HG03135 (cell line): ENCODE results near the gene SIGLEC7.
"Not testable (repeated sequence)": the region's sequence is repeated elsewhere in the genome, so short reads cannot be mapped to it uniquely, and the experiment has no call there.

Source experiments
- ATAC-seq: cut with Tn5 transposase; IDR thresholded peaks from one replicate; pipeline ENCODE4 v1.9.1; 2021; ENCODE audit warnings: mild to moderate bottlenecking, moderate library complexity; ENCODE audit not compliant: unreplicated experiment

Gene SIGLEC7

DNA sequence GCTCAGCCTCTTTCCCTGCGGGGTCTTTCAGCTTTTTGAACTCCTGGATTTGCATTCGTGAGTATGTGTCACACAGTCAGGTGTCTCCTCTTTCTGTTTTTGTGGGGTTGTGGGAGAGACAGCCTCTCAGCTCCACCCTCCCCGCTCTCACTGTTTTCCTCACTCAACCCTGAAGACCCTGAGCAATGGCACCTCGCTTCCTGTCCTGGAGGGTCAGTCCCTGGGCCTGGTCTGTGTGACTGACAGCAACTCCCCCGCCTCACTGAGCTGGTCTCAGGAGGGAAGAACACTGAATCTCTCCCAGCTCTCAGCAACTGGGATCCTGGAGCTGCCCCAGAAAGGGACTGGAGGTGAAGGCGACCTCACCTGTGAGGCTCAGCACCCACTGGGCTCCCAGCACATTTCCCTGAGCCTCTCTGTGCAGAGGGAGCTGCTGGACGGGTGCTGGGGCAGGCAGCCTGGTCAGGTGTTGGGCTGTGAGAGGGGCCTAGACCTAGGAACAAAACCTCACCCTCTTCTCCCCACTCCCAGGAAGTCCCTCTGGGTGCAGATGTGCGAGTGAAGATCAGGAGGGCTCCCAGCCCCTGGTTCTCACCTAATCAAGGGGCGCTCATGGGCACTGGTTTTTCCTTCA, 4.2 kb upstream of the SIGLEC7 start:
- ATAC-seq: no peak

DNA sequence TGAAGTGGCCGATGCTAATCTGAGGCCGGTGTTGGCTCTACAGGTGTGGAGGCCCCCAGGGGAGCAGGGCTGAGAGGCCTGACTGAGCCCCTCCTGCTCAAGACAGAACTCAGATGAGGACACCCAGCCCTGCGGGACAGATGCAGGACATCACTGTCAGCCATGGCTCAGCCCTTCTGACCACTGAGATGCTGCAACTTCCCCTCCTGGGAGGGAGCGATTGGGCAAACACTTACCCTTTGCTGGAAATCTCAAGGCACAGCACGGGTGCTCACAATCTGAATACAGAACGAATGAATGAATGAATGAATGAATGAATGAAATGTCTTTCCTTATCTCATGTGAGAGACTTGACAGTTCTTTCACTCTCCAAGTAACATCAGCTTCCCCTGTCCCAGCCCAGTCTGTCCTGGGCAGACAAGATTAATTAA, 3.5 kb upstream of the SIGLEC7 start:
- no peak for ATAC-seq

DNA sequence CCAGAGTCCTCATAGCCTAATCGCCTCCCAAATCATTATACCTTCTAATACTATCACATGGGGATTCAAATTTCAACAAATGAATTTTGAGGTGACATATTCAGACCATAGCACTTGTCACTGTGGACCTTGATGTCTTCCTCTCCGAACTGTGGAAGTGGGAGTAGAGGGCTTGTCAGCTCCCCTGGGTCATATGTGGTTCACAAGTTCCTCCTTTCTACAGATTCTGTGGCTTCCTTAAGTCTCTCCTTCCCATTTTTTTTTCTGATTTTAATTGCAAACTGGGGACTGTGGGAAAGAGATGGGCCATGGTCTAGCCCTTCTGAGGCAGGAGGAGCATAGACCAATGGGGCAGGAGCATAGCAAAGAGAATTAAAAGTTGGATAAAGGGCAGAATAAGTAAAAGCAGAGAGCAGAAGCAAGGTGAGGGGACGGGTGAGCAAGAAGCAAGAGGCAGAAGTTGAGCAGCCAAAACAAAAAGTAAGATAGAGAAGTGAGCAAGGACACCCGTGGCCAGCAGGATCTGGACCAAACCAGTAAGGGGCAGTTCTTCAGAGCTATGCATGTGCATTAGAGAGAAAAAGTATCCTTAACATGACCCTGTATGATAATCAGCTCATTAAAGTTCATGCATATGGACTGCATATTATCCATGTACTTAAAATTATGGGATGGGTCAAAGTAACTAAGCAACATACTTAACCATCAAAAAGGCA, 2.6 kb upstream of the SIGLEC7 start:
- ATAC-seq: no peak

DNA sequence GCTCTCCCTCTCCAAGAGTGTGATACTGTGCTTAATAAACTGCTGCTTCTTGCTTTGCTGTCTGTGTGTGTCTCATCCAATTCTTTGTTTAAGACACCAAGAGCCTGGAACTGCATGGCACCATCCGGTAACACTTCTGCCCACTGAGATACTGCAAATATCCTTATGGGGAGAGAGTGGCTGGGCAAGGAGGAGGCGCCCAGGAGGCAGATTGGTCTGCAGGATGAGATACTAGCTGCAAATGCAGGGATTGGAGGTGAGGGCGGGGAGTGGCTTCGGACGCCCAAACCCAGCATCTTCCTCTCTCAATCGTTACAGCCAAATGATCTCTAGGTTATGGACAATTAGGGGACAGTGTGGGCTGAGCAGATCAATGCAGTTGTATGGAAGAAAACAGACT, 1.7 kb upstream of the SIGLEC7 start:
- no peak for ATAC-seq

DNA sequence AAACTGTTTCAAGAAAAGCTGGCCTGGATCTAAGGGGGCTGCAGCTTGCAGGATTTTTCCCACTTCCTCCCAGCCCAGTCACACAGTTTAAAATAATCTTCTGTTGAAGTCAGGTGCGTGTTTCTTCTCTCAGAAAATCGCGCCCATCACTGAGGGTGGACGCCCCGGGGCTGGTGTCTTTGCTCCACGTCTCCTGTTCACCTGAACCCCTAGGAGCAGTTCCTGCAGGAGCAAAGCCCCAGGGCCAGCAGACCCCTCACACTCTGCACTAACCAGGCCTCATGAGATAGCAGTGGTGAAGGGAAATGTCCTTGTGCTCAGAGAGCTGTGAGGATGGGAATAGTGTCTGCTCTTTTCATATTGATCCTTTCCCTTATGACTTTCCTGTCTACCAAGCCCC, 920 bp upstream of the SIGLEC7 start:
- ATAC-seq: no peak

DNA sequence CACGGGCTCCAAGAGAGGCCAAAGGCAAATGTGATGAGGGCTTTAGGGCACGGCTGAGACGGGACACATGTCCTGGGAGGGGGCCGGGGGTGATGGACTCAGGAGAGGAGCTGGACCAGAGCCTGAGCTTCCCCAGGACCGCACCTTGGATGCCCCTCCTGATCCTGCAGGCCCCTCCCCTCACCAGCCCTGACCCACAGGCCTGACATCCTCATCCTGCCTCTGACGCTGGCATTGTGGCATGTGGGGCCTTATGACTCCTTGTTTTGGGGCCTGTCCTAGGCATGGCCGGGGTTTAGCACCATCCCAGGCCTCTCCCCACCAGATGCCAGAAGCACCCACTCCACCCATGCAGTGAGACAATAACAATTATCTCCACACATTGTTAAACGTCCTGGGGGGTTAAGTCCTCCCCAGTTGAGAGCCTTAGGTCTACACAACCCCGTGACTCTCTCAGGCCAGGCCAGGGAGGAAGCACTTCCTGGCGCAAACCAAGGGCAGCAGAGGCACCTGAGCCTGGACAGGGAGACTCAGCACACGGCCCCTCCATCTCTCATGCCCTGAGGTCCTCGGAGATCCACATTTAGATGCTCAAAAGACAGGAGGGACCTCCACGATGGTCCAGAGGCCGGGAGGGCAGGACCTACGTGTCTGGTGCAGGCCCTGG, 841 bp downstream of the SIGLEC7 start:
- not testable (repeated sequence) for ATAC-seq

DNA sequence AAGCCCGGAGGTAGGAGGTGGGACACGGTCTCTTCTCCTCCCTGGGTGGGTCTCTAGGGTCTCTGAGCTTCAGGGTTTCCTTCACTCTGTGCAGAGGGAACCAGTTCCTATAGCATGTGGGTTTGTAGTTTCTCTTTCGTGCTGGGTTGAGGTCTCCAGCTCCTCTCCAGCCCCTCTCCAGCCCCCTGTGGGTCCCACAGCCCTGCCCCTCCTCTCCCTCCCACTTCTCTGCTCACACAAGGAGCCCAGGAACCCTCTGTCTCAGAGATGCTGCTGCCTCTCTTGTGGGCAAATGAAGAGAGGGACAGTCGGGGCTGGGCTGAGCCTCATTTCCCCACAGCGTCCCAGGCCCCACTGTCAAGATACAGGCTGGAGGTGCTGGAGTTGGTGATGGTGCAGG, 1.4 kb downstream of the SIGLEC7 start:
- ATAC-seq: no peak

DNA sequence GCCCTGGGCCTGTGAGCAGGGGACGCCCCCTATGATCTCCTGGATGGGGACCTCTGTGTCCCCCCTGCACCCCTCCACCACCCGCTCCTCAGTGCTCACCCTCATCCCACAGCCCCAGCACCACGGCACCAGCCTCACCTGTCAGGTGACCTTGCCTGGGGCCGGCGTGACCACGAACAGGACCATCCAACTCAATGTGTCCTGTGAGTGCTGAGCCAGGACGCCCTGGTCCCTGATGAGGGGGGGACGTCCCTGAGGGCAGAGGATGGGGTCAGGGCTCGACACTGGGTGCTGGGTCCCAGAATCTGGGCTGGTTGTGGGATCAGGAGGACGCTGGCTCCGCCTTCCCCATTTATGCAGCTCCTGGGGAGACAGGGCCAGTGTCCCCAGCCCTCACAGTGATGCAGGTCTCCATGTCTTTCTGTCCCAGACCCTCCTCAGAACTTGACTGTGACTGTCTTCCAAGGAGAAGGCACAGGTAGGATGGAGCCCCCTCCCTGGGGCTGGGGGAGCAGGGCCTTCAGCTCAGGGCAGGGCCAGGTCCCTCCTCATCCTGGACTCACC, 2.5 kb downstream of the SIGLEC7 start:
- no peak for ATAC-seq

DNA sequence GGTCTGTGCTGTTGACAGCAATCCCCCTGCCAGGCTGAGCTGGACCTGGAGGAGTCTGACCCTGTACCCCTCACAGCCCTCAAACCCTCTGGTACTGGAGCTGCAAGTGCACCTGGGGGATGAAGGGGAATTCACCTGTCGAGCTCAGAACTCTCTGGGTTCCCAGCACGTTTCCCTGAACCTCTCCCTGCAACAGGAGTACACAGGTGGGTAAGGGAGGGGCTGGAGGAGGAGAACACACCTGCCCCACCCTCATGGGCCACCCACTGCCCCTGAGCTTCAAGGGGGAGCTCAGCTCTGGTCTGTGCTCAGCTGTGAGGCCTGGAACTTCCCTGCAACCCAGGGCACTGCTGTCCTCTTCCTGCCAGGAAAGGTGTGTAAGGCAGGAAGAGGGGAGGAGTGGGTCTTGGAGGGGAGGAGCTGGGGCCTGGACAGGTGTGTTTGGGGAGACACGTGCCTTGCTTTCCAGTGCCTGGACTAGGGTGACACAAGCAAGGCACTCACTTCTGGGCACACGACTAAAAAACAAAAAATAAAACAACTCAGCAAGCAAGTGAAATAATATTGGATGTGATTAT, 3.9 kb downstream of the SIGLEC7 start:
- no peak for ATAC-seq

DNA sequence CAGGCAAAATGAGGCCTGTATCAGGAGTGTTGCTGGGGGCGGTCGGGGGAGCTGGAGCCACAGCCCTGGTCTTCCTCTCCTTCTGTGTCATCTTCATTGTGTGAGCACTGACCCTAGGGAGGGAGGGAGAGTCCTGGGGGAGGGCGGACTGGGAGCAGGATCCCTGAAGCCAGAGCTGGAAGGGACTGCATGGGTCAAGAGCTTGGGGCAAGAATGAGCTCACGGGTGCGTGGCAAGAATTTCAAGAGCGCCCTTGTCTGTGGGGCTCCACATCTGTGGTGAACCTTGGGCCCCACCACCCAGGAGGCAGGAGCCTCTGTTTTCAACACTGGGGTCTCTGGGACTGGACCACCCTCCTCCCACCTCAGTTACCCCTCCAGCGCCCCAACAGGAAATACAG, 4.7 kb downstream of the SIGLEC7 start:
- ATAC-seq: no peak

DNA sequence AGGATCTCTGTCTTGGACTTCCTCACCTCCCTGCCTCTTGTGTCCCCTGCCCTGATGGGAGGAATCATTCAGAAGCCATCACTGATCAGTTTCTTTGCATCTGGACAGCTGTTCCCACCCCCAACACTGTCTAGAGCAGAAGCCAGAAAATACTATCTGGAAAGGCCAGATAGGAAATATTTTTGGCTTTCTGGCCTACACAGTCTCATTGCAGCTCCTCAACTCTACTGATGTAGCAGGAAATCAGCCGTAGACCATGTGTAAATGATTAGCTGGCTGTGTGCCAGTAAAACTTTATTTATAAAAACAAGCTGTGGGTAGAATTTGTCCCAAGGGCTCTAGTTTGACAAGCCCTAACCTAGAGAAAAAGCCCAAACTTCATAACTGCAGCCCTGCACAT, 5.6 kb downstream of the SIGLEC7 start:
- no peak for ATAC-seq

DNA sequence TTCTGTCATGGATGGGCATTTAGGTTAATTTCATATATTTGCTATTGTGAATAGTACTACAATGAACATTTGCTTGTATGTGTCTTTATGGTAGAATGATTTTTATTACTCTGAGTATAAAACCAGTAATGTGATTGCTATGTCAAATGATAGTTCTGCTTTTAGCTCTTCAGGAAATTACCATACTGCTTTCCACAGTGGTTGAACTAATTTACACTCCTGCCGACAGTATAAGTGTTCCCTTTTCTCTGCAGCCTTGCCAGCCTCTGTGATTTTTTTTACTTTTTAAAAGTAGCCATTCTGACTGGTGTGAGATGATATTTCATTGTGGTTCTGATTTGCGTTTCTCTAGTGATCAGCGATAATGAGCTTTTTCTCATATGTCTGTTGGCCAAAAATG, 6.5 kb downstream of the SIGLEC7 start:
- ATAC-seq: no peak

DNA sequence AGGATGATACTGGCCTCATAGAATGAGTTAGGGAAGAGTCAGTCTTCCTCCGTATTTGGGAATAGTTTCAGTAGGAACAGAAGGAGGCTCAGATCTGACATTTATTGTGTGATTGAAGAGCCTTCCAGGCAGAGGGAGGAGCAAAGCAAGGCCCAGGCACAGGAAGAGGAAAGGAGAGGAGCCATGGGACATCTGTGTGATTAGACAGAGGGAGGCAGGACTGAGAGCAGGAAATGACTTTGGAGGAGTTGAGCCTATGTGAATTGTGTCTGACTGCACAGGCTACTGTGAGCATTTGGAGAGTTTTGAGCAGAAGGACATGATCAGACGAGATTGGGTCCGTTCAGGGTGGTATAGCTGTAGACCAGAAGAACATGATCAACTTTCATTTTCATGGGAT, 8.5 kb downstream of the SIGLEC7 start:
- no peak for ATAC-seq

DNA sequence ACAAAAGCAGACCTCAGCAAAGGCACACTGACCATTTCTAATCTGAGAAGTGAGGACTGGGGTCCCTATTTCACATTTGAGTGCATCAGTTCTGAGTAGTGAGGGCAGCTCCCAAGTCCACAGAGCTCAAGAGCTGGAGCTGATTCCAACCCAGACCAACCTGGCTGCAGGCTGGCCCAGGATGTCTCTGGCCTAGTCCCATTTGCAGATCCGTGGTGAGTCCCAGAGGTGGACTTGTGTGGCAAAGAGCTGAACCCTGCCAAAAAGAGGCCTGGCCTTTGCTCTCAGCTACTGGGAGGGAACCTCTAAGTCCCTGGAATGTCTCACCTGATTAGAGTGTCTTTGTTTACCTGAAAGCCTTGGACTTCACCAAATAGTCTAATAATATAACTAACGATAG, 14.6 kb downstream of the SIGLEC7 start:
- no peak for ATAC-seq

DNA sequence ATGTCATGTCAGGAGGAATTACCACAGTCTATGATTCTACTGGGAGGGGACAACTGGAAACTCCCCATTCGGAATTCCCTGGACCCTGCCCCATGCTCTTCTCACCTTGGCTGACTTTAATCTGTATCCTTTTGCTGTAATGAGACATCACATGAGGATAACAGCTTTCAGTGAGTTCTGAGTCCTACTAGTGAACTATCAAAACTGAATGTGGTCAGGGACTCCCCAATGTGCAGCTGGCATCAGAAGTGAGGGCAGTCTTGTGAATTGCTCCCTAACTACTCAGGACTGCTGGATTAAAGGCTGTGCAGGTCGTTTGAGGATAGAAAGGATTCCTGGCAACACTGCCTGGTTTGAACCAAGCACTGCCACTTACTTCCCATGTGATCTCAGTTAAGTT, 15.2 kb downstream of the SIGLEC7 start:
- no peak for ATAC-seq

DNA sequence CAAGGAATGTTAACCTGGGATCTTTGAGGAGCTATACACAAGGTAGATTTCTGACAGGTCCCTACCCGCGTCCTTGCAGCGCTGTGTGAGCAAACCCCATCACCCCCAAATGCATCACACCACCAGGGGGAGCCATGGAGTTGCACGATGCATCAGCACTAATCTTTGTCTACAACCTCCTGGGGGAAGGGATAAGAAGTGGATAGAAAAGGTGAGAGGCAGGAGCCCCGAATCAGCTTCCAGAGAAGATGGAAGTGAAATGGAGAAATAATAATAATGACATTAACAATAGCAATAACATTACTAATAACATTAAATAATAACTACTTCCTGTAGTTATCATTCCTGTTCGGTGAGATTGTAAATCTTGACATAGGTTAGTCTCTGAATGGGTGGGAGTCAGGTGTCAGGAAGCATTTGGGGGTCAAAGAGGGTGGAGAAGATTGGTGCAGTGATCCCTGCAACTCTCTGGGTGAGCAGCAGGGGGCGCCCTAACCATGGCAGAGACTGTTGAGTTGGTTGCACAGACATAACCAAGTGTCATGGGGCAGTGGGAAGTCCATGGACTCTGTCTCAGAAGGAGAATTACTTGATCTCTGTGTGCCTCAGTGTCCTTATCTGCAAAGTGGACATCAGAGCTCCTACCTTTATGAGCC, 16.5 kb downstream of the SIGLEC7 start:
- ATAC-seq: no peak

DNA sequence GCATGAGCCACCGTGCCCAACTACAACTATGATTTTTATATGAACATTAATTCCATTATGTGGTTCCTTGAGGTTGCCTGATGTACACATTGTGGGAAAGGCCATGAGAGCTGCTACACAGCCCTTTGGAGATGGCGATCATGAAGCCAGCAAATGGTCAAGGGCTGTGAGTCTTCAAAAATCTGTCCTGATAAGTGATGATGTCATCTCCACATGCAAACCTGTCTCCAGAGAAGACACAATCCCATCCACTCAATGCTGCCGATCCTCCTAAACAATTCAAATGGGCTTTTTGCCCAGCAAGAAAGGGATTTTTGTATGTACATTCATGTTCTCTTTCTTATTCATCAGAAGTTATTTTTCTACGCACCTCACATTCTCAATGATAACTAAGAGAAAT, 17.6 kb downstream of the SIGLEC7 start:
- no peak for ATAC-seq

DNA sequence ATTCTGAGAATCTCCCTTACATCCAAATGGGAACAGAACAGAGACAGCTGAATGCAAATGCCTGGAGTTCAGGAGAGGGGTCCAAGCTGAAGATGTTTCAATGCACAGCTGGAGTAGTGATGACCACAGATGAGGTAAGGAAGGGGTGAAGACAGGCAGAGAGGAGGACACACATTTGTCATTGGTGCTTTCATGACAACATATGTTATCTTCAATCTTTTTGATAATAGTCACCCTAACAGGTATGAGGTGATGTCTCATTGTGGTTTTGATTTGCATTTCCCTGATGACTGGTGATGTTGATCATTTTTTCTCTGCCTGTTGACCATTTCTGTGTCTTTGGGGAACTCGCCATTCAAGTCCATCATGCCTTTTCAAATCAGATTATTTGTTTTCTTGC, 19.2 kb downstream of the SIGLEC7 start:
- no peak for ATAC-seq

DNA sequence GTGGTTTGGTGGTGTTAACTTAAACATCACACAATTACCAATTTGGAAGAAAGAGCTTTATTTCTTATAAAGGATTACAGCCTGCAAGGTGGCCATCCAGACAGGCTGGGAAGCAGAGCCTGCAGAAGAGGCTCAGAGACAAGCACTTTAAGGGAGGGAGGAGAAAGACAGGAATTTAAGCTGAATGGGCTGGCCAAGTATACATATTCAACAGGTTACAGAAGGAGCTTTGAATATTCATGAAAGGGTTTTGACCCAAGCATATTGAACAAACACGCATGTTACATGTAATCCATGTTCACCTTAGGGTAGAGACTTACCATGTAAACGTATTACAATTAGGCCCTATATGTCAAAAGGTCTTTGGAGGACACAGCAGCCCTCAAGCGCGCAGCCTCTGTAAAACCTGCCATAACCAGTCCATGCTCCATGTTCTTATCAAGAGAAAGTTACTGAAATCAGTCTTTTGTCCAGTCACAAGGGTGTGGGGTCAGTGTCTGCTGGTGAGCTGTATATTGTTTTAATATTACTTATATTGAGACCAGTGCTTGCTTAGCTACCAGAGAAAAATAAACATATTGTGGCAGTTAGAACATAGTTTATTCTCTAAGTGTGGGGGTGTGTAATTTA, 19.9 kb downstream of the SIGLEC7 start:
- ATAC-seq: no peak

DNA sequence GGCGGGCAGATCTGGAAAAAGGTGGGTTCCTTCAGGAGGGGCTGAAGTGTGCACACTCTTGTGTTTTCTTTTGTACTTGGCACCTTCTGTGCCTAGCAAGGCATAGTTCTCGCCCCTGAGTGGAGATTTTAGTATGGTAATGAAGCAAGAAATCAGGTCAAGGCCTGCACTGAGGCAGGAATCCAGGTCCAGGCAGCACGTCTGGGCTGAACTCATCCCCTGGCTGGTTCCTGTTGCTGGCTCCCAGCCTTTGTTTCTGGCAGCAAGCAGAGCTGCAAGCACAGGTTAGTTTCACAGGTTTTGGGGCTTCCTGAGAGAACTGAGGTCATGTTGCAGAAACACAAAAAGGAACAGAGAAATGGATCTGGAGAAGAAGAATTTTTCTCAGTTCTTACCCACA, 21.2 kb downstream of the SIGLEC7 start:
- no peak for ATAC-seq

DNA sequence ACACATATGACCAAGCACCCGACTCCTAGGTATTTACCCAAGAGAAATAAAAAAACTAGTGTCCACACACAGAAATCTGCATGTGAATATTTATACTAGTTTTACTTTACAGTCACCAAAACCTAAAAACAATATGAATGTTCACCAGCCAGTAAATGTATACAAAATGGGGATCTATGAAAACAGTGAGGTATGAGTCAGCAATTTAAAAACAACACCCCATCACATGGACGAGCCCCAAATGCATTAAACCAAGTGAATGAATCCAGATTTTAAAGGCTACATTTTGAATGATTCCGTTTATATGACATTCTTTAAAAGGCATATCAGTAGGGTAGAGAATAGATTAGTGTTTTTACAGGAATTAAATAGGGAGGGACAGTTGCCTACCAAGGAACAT, 22.1 kb downstream of the SIGLEC7 start:
- no peak for ATAC-seq
